Measurements from ENCODE around the gene TPP1.

- no peak for TF ChIP-seq CTCF (IDR thresholded peaks at IDR 0.05)
- TF ChIP-seq POLR2A (IDR thresholded peaks at IDR 0.05): no peak
- no peak for TF ChIP-seq POLR2AphosphoS5 (IDR thresholded peaks at IDR 0.05)
Measured at GRCh38 chr11:6607190-6607795, 11.9 kb downstream of the TPP1 start.
